ENCODE data around the gene CD47. TPM values are rescaled to one million over a fixed set of nuclear protein-coding genes. Genes with fewer than 3 reads are reported as not detected.

The CD47 gene
- polyA plus RNA-seq, 10 donors = 64.5 to 103 (median 85.5) TPM

GRCh38 chr3:108118038-108118768 is 27.4 kb upstream of the CD47 start:
- DNase-seq = no peak

- DNase-seq = no peak
These were observed 26.5 kb upstream of the CD47 start for GRCh38 chr3:108117241-108117775.

- DNase-seq = no peak
These were observed 23.7 kb upstream of the CD47 start for GRCh38 chr3:108114423-108115065.

GRCh38 chr3:108113975-108114374 is 23.1 kb upstream of the CD47 start:
- no peak for DNase-seq

GRCh38 chr3:108110934-108111333 is 20.1 kb upstream of the CD47 start:
- no peak for DNase-seq

- DNase-seq = no peak
These were observed 17.6 kb upstream of the CD47 start for GRCh38 chr3:108108416-108108815.

- DNase-seq = no peak
These were observed 15.6 kb upstream of the CD47 start for GRCh38 chr3:108106449-108106848.

GRCh38 chr3:108106031-108106430 is 15.2 kb upstream of the CD47 start:
- peak in 1 of 3 donors; percentile 47 for DNase-seq

- DNase-seq = peak in 1 of 3 donors; percentile 55
These were observed 13.3 kb upstream of the CD47 start for GRCh38 chr3:108103886-108104797.

GRCh38 chr3:108103040-108103751 is 12.4 kb upstream of the CD47 start:
- no peak for DNase-seq

GRCh38 chr3:108102420-108103039 is 11.7 kb upstream of the CD47 start:
- DNase-seq = no peak

- DNase-seq = no peak
These were observed 10.3 kb upstream of the CD47 start for GRCh38 chr3:108100906-108101660.

GRCh38 chr3:108099679-108100428 is 9.0 kb upstream of the CD47 start:
- peak in 1 of 3 donors; percentile 17 for DNase-seq

GRCh38 chr3:108099244-108099643 is 8.4 kb upstream of the CD47 start:
- DNase-seq = no peak

- no peak for DNase-seq
These were observed 7.2 kb upstream of the CD47 start for GRCh38 chr3:108098003-108098370.

- no peak for DNase-seq
These were observed 6.6 kb upstream of the CD47 start for GRCh38 chr3:108097322-108098002.

- DNase-seq = no peak
These were observed 5.9 kb upstream of the CD47 start for GRCh38 chr3:108096532-108097321.

GRCh38 chr3:108093616-108094015 is 2.8 kb upstream of the CD47 start:
- DNase-seq = no peak

Data from muscle of back (tissue), 11 donors.